H54 (cell line): ENCODE measurements around the gene NHSL2.
"Not testable (repeated sequence)": the region's sequence is repeated elsewhere in the genome, so short reads cannot be mapped to it uniquely, and the experiment has no call there.

ENCODE experiments used
- DNase-seq: peaks from one replicate; pipeline ENCODE4 v3.0.0; 2011; ENCODE audit warnings: low spot score, mixed read lengths; ENCODE audit not compliant: insufficient read length
- FAIRE-seq: peaks from 3 replicates; lab custom pipeline; 2011; peaks lifted over from hg19 to GRCh38; lab: Jason Lieb, UNC
- POLR2A ChIP-seq: IDR thresholded peaks from 2 replicates; pipeline ENCODE4 v1.6.1; 2011; ENCODE audit warnings: low read depth, mild to moderate bottlenecking, low read length

The NHSL2 gene

GRCh38 chrX:72054779-72055489 is 144.3 kb downstream of the NHSL2 start:
- no peak for TF ChIP-seq POLR2A
- DNase-seq: no peak
- no peak for FAIRE-seq

- no peak for FAIRE-seq
- DNase-seq: no peak
These were observed 146.7 kb downstream of the NHSL2 start for GRCh38 chrX:72057331-72057730.

GRCh38 chrX:72057849-72058248 is 147.2 kb downstream of the NHSL2 start:
- no peak for FAIRE-seq
- no peak for DNase-seq
- TF ChIP-seq POLR2A: no peak

More at GRCh38 chrX:72057331-72057730, 146.7 kb downstream of the NHSL2 start:
- TF ChIP-seq POLR2A: no peak

- DNase-seq, FAIRE-seq: not testable (repeated sequence)
These were observed 147.7 kb downstream of the NHSL2 start for GRCh38 chrX:72058346-72058745.

GRCh38 chrX:72060196-72060920 is 149.7 kb downstream of the NHSL2 start:
- DNase-seq (no peak), FAIRE-seq (no peak)

GRCh38 chrX:72060921-72061490 is 150.4 kb downstream of the NHSL2 start:
- DNase-seq: no peak
- no peak for FAIRE-seq
- no peak for TF ChIP-seq POLR2A

More at GRCh38 chrX:72060196-72060920, 149.7 kb downstream of the NHSL2 start:
- TF ChIP-seq POLR2A: no peak

- no peak for DNase-seq
- no peak for FAIRE-seq
- TF ChIP-seq POLR2A: no peak
These were observed 152.3 kb downstream of the NHSL2 start for GRCh38 chrX:72062916-72063315.

GRCh38 chrX:72069350-72070160 is 158.9 kb downstream of the NHSL2 start:
- FAIRE-seq (no peak), DNase-seq (no peak)
- TF ChIP-seq POLR2A: no peak

- no peak for DNase-seq
- no peak for FAIRE-seq
- no peak for TF ChIP-seq POLR2A
These were observed 160.6 kb downstream of the NHSL2 start for GRCh38 chrX:72071213-72071612.

- TF ChIP-seq POLR2A: no peak
- FAIRE-seq (no peak), DNase-seq (no peak)
These were observed 163.0 kb downstream of the NHSL2 start for GRCh38 chrX:72073633-72074032.

- no peak for DNase-seq
- FAIRE-seq: no peak
- no peak for TF ChIP-seq POLR2A
These were observed 167.8 kb downstream of the NHSL2 start for GRCh38 chrX:72078411-72078810.

GRCh38 chrX:72079607-72080006 is 169.0 kb downstream of the NHSL2 start:
- FAIRE-seq (no peak), DNase-seq (no peak)
- no peak for TF ChIP-seq POLR2A

GRCh38 chrX:72080150-72080549 is 169.5 kb downstream of the NHSL2 start:
- FAIRE-seq (no peak), DNase-seq (no peak)
- TF ChIP-seq POLR2A: no peak

- no peak for TF ChIP-seq POLR2A
- no peak for FAIRE-seq
- no peak for DNase-seq
These were observed 170.2 kb downstream of the NHSL2 start for GRCh38 chrX:72080800-72081199.
